RWPE1 (cell line): ENCODE data around the gene VAMP1.
"Not testable (repeated sequence)": the region's sequence is repeated elsewhere in the genome, so short reads cannot be mapped to it uniquely, and the experiment has no call there.

Experiments used
- CTCF ChIA-PET: fragments of 350-600 bp; sonication (Branson Sonifier 250); formaldehyde crosslinking; extraction: SDS; loops from one replicate; lab custom pipeline; 2021; lab: Yijun Ruan, JAX
- POLR2A ChIA-PET: fragments of 400-600 bp; formaldehyde crosslinking; extraction: SDS; loops from one replicate; lab custom pipeline; 2020; ENCODE audit warnings: antibody characterized with exemption; ENCODE audit not compliant: low non-redundant PET; lab: Yijun Ruan, JAX
- DNase-seq: peaks from one replicate; pipeline ENCODE4 v3.0.0; 2012; ENCODE audit warnings: low spot score
- H3K27ac ChIP-seq: fragments of 450-650 bp; 2 replicates; pipeline ENCODE4 v1.5.1; 2017
- CTCF ChIP-seq: fragments of 450-650 bp; conservative IDR thresholded peaks from 2 replicates; pipeline ENCODE4 v1.5.1; 2017; ENCODE audit warnings: low read depth, mild to moderate bottlenecking

VAMP1 gene

GRCh38 chr12:6494968-6495367 is 24.5 kb upstream of the VAMP1 start:
- peak; percentile 26 for DNase-seq
- TF ChIP-seq CTCF = no peak
- no peak overlapping the region for H3K27ac ChIP-seq
- POLR2A ChIA-PET = no interaction called here
- CTCF ChIA-PET = interaction anchor here (1.0 kb wide), 1 partner anchor 44 kb away, joined by 3 read pairs; no protein-coding TSS in a partner anchor

GRCh38 chr12:6494258-6494743 is 23.8 kb upstream of the VAMP1 start:
- DNase-seq = no peak
- POLR2A ChIA-PET = no interaction called here
- TF ChIP-seq CTCF = no peak
- peak overlapping the region; percentile 93 for H3K27ac ChIP-seq
- CTCF ChIA-PET = no interaction called here

GRCh38 chr12:6493497-6494257 is 23.2 kb upstream of the VAMP1 start, which contains the start of gene NCAPD2:
Gene NCAPD2, plus strand, starts transcription at chr12:6494102. Its CDS starts 997 bp downstream, at chr12:6495099.
- TF ChIP-seq CTCF = no peak
- ChIA-PET POLR2A (interaction anchor here (0.6 to 1.5 kb wide), 4 partner anchors 23 to 273 kb away, joined by 3 to 6 read pairs (median 3); partner anchors contain the start of genes GAPDH and VAMP1), CTCF (no interaction called here)
- H3K27ac ChIP-seq = peak within 1 kb of the TSS; percentile 93
- DNase-seq = peak; percentile 97

GRCh38 chr12:6492838-6493496 is 22.5 kb upstream of the VAMP1 start, which contains the start of gene MRPL51:
Gene MRPL51, minus strand, starts transcription at chr12:6493262. Its CDS starts 126 bp downstream, at chr12:6493136.
- ChIA-PET CTCF (no interaction called here), POLR2A (interaction anchor here (0.6 to 1.5 kb wide), 4 partner anchors 22 to 274 kb away, joined by 3 to 6 read pairs (median 3); partner anchors contain the start of genes GAPDH and VAMP1)
- TF ChIP-seq CTCF = no peak
- peak within 1 kb of the TSS; percentile 93 for H3K27ac ChIP-seq
- peak; percentile 96 for DNase-seq

GRCh38 chr12:6490673-6491072 is 20.2 kb upstream of the VAMP1 start:
- DNase-seq, POLR2A ChIA-PET, H3K27ac ChIP-seq: not testable (repeated sequence)
- CTCF ChIA-PET = interaction anchor here (0.7 kb wide), 1 partner anchor 634 kb away, joined by 6 read pairs; no protein-coding TSS in a partner anchor

GRCh38 chr12:6489449-6489848 is 19.0 kb upstream of the VAMP1 start:
- H3K27ac ChIP-seq = no peak overlapping the region
- no peak for TF ChIP-seq CTCF
- ChIA-PET CTCF (interaction anchor here (0.6 kb wide), 1 partner anchor 284 kb away, joined by 4 read pairs; no protein-coding TSS in a partner anchor), POLR2A (no interaction called here)
- DNase-seq = no peak
